GM18505 (cell line): ENCODE measurements around the gene PAM.

Source experiments
- ATAC-seq: cut with Tn5 transposase; IDR thresholded peaks from one replicate; pipeline ENCODE4 v1.9.1; 2021; ENCODE audit not compliant: unreplicated experiment
- POLR2A ChIP-seq: IDR thresholded peaks from 4 replicates; pipeline ENCODE4 v1.6.1; 2011; ENCODE audit warnings: borderline replicate concordance; ENCODE audit not compliant: insufficient read depth, insufficient read length; ENCODE audit errors: extremely low read depth

The PAM gene

DNA sequence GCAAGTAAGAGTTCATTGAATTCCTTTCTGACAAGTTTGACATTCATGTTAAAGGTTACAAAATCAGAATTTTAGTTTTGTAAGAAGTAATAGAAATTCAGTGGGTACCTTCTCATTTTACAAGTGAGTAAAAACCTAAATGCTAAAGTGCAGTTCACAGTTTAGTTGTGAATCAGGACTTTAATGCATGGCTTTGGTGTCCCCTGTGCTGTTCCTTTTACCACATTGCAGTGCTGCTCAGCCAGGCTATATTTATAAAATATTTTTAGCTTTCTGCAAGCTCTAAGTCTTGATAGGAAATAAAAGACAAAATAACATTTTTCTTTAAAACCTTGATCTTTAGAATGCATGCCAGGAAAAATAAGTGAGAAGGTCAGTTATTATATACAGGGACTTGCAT is 26.3 kb downstream of the PAM start:
- TF ChIP-seq POLR2A, result no peak
- no peak for ATAC-seq

DNA sequence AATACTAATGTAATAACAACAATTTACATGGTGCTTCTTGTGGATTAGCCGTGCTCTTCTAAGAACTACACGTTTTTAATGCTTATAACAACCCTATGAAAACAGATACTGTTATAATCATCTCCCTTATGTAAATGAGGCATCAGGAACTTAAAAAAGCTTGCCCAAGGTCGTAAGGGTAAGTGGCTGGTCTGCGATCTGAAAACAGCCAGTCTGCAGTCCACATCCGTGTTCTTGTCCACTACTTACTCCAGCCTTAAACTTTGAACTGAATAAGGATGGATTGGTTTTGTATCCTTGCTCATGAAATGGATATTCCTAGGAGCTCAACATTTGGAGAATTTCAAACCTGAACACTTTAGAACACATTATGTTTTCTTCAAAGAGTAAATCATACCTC is 26.7 kb downstream of the PAM start:
- no peak for TF ChIP-seq POLR2A

DNA sequence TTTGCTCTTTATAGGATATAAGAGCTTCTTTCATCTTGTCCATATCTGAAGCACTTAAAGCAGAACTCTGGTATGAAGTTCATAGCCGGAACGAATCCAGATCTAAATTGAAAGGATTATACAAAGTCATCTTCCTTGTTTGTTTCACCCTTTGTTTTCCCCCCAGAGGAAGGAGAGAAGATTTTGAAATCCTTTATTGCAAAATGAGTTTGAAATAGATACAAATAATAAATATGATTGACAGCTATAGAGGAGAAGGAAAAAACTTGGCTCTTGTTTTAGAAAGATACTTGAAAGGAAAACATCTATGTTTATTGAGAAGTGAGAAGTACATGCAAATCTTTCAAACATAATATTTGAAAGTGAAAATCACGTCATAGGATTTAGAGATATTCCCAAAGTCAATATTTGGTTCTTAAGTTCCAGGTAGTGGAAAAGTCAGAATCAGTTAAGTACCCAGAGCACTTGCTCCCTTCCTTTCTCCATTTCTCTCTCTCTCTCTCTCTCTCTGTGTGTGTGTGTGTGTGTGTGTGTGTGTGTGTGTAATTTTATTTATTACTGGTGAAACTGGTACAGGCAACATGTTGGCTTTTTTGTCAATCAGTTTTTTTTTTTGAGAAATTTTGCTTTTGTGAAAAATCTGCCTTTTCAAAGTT is 27.2 kb downstream of the PAM start:
- ATAC-seq, result no peak
- TF ChIP-seq POLR2A, result no peak

More for the DNA sequence above, 26.7 kb downstream of the PAM start:
- no peak for ATAC-seq

DNA sequence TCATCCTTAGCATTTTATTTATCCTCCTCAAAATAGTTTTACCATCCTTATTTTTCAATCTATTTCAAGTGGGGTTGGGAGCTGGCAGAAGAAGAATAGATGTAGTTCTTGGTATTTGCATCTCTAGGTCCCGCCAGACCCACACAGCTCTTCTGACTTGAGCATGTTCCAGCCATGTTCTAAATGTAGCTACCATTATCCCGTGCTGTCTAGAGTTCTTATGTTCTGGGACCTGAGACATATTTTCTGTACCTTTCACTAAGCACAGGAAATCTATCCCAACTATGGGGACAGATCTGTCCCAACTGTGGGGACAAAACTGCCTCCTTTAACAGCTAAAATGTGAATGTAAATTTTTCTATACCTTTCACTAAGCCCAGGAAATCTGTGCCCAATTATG is 32.0 kb downstream of the PAM start:
- no peak for ATAC-seq

DNA sequence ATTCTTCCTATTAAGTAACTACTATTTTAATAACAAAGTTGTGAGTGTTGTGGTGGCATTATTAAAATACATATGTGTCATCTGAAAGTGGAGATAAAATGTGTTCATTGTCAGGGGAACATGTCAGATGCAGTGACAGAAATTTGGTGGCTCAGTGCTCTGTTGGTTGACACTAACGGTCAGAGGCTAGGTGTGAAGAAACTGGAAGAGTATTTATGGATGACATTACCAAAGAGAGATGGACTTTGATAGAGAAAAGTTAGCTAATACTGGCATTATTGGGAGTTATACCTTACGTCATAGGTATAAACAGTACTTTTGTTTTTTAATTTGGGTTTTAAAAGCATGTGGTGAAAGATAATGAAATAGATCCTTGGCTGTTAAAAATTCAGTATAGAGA is 33.7 kb downstream of the PAM start:
- TF ChIP-seq POLR2A, result no peak
- no peak for ATAC-seq

More for the DNA sequence above, 32.0 kb downstream of the PAM start:
- TF ChIP-seq POLR2A, result no peak

DNA sequence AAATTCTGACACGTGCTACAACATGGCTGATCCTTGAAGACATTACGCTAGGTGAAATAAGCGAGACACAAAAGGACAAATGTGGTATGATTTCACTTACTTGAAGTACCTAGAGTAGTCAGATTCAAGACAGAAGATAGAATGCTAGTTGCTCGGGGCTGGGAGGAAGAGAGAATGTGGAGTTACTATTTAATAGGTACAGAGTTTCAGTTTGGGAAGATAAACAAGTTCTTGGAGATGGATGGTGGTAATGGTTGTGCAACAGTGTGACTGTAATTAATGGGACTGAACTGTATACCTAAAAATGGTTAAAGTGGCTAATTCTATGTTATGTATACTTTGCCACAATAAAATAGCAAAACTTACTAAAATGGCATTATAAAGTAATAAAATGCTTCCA is 34.4 kb downstream of the PAM start:
- ATAC-seq, result no peak
- no peak for TF ChIP-seq POLR2A

DNA sequence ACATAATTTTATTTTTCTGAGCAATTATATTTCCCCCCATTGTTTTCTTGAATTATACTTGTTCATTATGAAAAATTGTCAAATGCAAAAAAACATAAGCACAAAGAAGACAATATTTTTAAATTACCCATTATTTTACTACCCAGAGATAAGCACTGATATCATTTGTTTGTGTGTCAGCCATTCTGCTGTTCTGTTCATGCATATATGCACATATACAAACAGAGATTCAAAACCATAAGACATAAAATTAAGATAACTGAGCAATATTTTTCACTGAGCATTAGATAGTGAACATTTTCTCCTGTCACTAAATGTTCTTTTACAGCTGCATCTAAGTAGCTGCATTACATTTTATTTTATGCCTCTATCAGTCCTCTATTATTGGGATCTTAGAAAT is 35.6 kb downstream of the PAM start:
- no peak for ATAC-seq
- no peak for TF ChIP-seq POLR2A

DNA sequence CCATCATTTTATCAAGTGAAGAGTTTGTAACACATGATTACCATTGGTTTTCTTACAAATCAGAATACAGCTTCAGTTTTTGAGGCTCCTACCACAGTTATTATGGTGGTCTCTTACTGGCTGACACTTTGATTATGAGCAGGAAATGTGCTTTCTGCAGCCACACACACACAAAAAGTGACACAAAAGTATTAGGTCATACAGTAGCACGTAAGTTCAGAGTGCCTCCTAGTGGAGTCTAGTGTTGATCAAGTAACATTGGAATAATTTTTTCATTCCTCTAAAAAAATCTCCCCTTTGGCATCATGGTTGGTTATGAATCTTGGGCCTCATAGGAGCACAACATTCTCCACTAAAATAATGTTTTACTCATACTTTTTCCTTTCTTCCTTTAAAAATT is 37.6 kb downstream of the PAM start:
- TF ChIP-seq POLR2A, result no peak
- ATAC-seq, result no peak

DNA sequence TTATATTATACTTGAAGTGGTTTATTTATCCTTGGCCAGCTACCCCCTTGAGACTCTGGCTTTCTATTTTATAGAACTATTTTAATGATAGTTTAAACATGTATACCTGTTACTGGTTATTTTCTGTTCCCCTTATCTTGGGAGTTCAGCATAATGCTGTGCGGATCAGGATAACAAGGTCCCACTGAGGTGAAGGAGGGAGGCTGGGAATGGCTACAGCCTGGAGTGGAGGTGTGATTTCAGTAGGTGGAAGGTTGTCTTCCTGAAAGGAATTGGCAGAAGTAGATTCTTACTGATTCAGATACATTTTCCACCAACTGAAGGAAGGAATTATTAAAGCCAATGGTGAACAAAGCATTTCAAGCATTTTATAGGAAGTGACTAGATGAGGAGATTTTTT is 38.9 kb downstream of the PAM start:
- no peak for ATAC-seq
- TF ChIP-seq POLR2A, result no peak

DNA sequence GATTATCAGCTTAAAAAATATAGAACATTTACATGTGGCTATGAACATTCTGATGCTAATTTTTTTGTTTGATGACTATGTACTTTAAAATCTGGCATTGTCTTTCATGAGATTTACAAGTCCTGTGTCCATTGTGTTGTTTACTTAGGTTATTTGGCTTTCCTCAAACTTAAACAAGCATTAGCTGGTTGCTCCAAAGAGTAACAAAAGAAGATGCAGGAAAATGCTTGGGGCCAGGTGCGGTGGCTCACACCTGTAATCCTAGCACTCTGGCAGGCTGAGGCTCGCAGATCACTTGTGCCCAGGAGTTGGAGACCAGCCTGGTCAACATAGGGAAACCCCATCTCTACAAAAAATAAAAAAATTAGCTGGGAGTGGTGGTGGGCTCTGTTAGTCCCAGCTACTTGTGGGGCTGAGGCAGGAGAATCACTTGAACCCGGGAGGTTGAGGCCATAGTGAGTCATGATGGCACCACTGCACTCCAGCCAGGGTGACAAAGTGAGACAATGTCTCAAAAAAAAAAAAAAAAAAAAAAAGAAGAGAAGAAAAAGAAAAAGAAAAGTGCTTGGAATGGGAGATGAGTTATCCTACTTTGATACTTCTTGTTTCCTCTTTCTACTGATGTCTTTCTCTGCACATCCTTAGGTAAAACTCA is 39.7 kb downstream of the PAM start:
- no peak for ATAC-seq
- TF ChIP-seq POLR2A, result no peak

DNA sequence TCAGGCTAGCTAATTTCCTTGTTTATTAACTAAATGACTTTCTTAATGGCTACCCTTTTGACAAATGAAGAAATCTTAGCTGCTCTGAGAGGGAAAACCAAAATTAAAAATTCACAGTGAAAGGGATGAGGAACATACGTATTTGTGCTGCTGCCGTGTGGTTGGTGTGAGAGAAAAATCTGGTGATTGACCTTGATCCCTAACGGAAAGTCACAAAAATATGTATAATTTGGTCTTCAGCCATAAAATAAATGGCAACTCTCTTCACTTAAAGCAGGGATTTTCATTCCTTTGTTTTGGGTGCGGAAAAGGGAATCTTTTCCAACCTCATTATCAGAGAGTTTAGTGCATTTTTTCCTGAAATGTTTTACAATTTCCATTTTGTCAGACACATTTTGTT is 40.4 kb downstream of the PAM start:
- ATAC-seq, result no peak
- TF ChIP-seq POLR2A, result no peak

DNA sequence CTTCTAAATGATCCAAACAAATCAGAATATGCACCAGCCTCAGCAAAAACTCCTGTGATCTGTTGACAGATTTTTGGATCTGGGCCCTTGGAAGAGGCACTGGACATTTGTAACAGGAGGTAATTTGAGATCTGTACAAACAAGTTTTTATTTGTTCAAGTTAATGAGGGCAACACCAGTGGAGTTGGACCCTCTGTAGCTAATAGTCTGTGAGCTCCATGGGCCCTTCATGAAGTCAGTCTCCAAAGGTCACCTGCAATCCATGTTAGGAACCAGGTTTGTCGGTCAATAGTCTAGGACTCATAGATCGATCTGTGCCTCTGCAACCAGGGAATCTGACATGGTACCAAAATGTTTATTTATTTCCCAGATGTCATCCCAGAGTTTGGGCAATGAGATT is 40.9 kb downstream of the PAM start:
- TF ChIP-seq POLR2A, result no peak
- ATAC-seq, result no peak

DNA sequence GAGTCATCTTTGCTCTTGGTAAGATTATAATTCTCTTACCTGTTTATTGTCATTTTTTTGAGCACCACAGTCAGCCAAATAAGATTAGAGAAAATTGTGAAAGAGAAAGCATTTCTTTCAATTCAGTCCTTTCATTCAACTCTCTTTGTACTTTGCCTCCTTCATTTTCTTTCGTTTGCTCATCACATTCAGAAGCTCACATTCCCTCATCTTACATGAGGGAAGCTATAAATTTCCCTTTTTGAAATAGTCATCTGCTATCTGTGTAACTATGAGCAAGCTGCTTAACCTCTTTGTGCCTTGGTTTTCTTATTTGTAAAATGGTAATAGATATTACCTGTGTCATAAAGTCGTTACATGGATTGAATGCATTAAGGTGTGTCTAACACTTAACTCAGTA is 41.4 kb downstream of the PAM start:
- ATAC-seq, result no peak
- TF ChIP-seq POLR2A, result no peak

DNA sequence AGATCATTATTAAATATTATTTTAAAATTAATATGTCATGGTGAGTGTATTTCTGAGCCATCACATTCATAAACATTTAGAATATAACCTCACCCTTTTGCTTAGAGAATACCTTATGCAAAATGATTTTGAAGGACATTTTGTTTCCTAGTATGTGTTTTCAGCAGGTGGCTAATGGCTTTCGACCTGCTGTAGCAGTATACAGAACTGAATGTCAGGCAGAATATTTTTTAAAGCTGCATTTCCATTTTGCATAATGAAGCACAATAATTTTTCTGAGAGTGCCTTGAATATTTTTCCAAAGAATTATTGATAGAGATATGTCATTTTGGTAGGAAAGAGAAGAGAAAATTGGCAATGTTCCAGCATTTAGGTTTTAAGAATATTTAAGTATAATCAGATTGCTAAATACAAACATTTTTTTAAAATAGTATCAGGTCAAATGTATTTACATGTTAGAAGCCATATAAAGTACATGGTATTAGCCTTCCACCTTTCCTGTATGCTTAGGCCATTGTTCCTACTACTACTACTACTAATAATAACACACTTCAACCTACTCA is 42.3 kb downstream of the PAM start:
- no peak for ATAC-seq
- no peak for TF ChIP-seq POLR2A
